CD4-positive, alpha-beta T cell (primary cell): ENCODE data around the gene CCDC190. TPM values are rescaled to one million over a fixed set of nuclear protein-coding genes. Genes with fewer than 3 reads are reported as not detected.
"Not testable (repeated sequence)": the region's sequence is repeated elsewhere in the genome, so short reads cannot be mapped to it uniquely, and the experiment has no call there.

Experiments
- ATAC-seq: fragments of 200-7000 bp; cut with Tn5 transposase; one replicate; pipeline ENCODE4 v1.10.0; 2022; ENCODE audit warnings: mild to moderate bottlenecking; ENCODE audit not compliant: poor library complexity
- CTCF ChIA-PET: fragments of 350-600 bp; sonication (Branson Sonifier 250); formaldehyde crosslinking; loops from one replicate; lab custom pipeline; 2021; ENCODE audit warnings: antibody characterized with exemption, inconsistent platforms; lab: Charles Lee
- POLR2A ChIA-PET: fragments of 350-600 bp; sonication (Branson Sonifier 250); formaldehyde crosslinking; loops from one replicate; lab custom pipeline; 2021; ENCODE audit warnings: antibody characterized with exemption, inconsistent platforms; lab: Charles Lee
- DNase-seq, 14 experiments: peaks; one replicate each; pipeline ENCODE4 v3.0.0-alpha.2; 2013 to 2020; ENCODE audit warnings: mixed read lengths in 2 of 14
- H3K27ac ChIP-seq, 2 donors: one replicate each; pipeline versions ENCODE4 v1.5.1 to v1.7.0; 2013; ENCODE audit warnings: low read length in 2 of 2, low read depth in 1 of 2, mild to moderate bottlenecking in 1 of 2
- H3K27me3 ChIP-seq, 2 experiments: 1 replicate in 1 of 2; 2 replicates in 1 of 2; pipeline versions ENCODE4 v1.6.1 to v1.7.0; 2013; ENCODE audit warnings: low read length in 2 of 2, control low read depth in 1 of 2, mild to moderate bottlenecking in 1 of 2, moderate library complexity in 1 of 2; ENCODE audit not compliant: insufficient read depth in 2 of 2, control insufficient read depth in 1 of 2
- H3K36me3 ChIP-seq: one replicate; pipeline ENCODE4 v1.6.1; 2013; ENCODE audit warnings: low read length, control low read depth; ENCODE audit not compliant: insufficient read depth
- H3K4me1 ChIP-seq: one replicate; pipeline ENCODE4 v1.6.1; 2013; ENCODE audit warnings: low read length, control low read depth; ENCODE audit not compliant: insufficient read depth
- H3K4me3 ChIP-seq: one replicate; pipeline ENCODE4 v1.5.1; 2013; ENCODE audit warnings: mild to moderate bottlenecking, low read length, moderate library complexity
- H3K9me3 ChIP-seq, 2 experiments: 1 replicate in 1 of 2; 2 replicates in 1 of 2; pipeline versions ENCODE4 v1.6.1 to v1.7.0; 2013; ENCODE audit warnings: low read length in 2 of 2, mild to moderate bottlenecking in 2 of 2, control low read depth in 1 of 2, moderate library complexity in 1 of 2; ENCODE audit not compliant: control insufficient read depth in 1 of 2, insufficient read depth in 1 of 2
- H3K27ac Mint-ChIP-seq: one replicate; pipeline ENCODE4 v1.8.0; 2020; ENCODE audit warnings: mixed read lengths
- H3K27me3 Mint-ChIP-seq: one replicate; pipeline ENCODE4 v1.8.0; 2021; ENCODE audit warnings: mixed read lengths
- H3K36me3 Mint-ChIP-seq: one replicate; pipeline ENCODE4 v1.8.0; 2021; ENCODE audit warnings: low read depth, mixed read lengths
- H3K4me1 Mint-ChIP-seq: one replicate; pipeline ENCODE4 v1.8.0; 2021; ENCODE audit warnings: low read depth, mixed read lengths
- H3K4me3 Mint-ChIP-seq: one replicate; pipeline ENCODE4 v1.8.0; 2020; ENCODE audit warnings: mild to moderate bottlenecking, mixed read lengths
- H3K9me3 Mint-ChIP-seq: one replicate; pipeline ENCODE4 v1.8.0; 2020; ENCODE audit warnings: mixed read lengths
- intact Hi-C, 2 experiments: fragments of 100-400 bp; cut with DNase I in 1 of 2; cut with micrococcal nuclease in 1 of 2; formaldehyde crosslinking; loops; one replicate each; pipeline versions ENCODE4 v1.15.1 to v1.9.0; 2023 to 2025; cut with DNase I, micrococcal nuclease
- total RNA-seq, 174 experiments: library from RNA in 2 of 174; stranded (reverse) in 2 of 174; gene quantifications; one replicate each; pipeline ENCODE4 v1.2.3 and lab custom pipeline; 2021 to 2026
- TF ChIP-seq, protein P1 (sequence below): fragments of 200-600 bp; IDR thresholded peaks from one replicate; pipeline ENCODE4 v1.8.0; 2022; ENCODE audit warnings: antibody characterized with exemption, mild to moderate bottlenecking

The CCDC190 gene
- total RNA-seq, 2 experiments from 2014 or later: not detected

- peaks cover 67% of the 10 kb centered on the region for H3K27me3 Mint-ChIP-seq
Observed at GRCh38 chr1:162872981-162873380, 12.0 kb upstream of the CCDC190 start.

GRCh38 chr1:162871417-162871816, 10.4 kb upstream of the CCDC190 start:
- H3K27ac ChIP-seq, DNase-seq, H3K9me3 ChIP-seq, CTCF ChIA-PET, ATAC-seq, H3K4me1 ChIP-seq, POLR2A ChIA-PET, H3K4me1 Mint-ChIP-seq, H3K4me3 Mint-ChIP-seq, H3K4me3 ChIP-seq, H3K27ac Mint-ChIP-seq, intact Hi-C loops, H3K36me3 Mint-ChIP-seq, H3K36me3 ChIP-seq: not testable (repeated sequence)
- peaks cover 4 to 18% of the 10 kb centered on the region in 2 experiments for H3K27me3 ChIP-seq
- peaks cover 19% of the 10 kb centered on the region for H3K9me3 Mint-ChIP-seq
- peaks cover 59% of the 10 kb centered on the region for H3K27me3 Mint-ChIP-seq

More at GRCh38 chr1:162872981-162873380, 12.0 kb upstream of the CCDC190 start:
- Histone ChIP-seq H3K9me3 (peaks cover 0 to 9% of the 10 kb centered on the region in 2 experiments), H3K4me1 (no peaks in the 10 kb centered on the region), H3K27me3 (peaks cover 4 to 18% of the 10 kb centered on the region in 2 experiments), H3K36me3 (no peaks in the 10 kb centered on the region), H3K4me3 (no peak overlapping the region), H3K27ac (no peak overlapping the region)
- no peak for ATAC-seq
- TF ChIP-seq, protein P1, sequence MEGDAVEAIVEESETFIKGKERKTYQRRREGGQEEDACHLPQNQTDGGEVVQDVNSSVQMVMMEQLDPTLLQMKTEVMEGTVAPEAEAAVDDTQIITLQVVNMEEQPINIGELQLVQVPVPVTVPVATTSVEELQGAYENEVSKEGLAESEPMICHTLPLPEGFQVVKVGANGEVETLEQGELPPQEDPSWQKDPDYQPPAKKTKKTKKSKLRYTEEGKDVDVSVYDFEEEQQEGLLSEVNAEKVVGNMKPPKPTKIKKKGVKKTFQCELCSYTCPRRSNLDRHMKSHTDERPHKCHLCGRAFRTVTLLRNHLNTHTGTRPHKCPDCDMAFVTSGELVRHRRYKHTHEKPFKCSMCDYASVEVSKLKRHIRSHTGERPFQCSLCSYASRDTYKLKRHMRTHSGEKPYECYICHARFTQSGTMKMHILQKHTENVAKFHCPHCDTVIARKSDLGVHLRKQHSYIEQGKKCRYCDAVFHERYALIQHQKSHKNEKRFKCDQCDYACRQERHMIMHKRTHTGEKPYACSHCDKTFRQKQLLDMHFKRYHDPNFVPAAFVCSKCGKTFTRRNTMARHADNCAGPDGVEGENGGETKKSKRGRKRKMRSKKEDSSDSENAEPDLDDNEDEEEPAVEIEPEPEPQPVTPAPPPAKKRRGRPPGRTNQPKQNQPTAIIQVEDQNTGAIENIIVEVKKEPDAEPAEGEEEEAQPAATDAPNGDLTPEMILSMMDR: no peak
- CTCF ChIA-PET: no interaction called here
- Mint-ChIP-seq H3K36me3 (no peaks in the 10 kb centered on the region), H3K27ac (no peak overlapping the region), H3K4me1 (no peaks in the 10 kb centered on the region), H3K4me3 (no peak overlapping the region), H3K9me3 (peaks cover 19% of the 10 kb centered on the region)
- intact Hi-C loops: no loop called here
- no peak for DNase-seq
- POLR2A ChIA-PET: no interaction called here

GRCh38 chr1:162868972-162869371, 8.0 kb upstream of the CCDC190 start:
- ChIA-PET POLR2A (no interaction called here), CTCF (no interaction called here)
- H3K4me1 ChIP-seq: no peaks in the 10 kb centered on the region
- intact Hi-C loops: no loop called here
- H3K27ac Mint-ChIP-seq: no peak overlapping the region
- no peak overlapping the region for H3K4me3 Mint-ChIP-seq
- no peak for ATAC-seq
- H3K27me3 ChIP-seq: peaks cover 4% of the 10 kb centered on the region in 2 experiments
- H3K36me3 Mint-ChIP-seq: no peaks in the 10 kb centered on the region
- no peak overlapping the region for H3K4me3 ChIP-seq
- H3K9me3 ChIP-seq: peaks cover 0 to 9% of the 10 kb centered on the region in 2 experiments
- peaks cover 40% of the 10 kb centered on the region for H3K27me3 Mint-ChIP-seq
- peaks cover 19% of the 10 kb centered on the region for H3K9me3 Mint-ChIP-seq
- H3K36me3 ChIP-seq: no peaks in the 10 kb centered on the region
- H3K27ac ChIP-seq: no peak overlapping the region
- DNase-seq: no peak
- TF ChIP-seq, protein P1: no peak
- no peaks in the 10 kb centered on the region for H3K4me1 Mint-ChIP-seq

GRCh38 chr1:162861625-162862024, 650 bp upstream of the CCDC190 start:
- Histone ChIP-seq H3K27ac (no peak overlapping the region), H3K4me3 (no peak overlapping the region), H3K36me3 (no peaks in the 10 kb centered on the region), H3K9me3 (no peaks in the 10 kb centered on the region), H3K4me1 (no peaks in the 10 kb centered on the region), H3K27me3 (peaks cover 0 to 14% of the 10 kb centered on the region in 2 experiments)
- DNase-seq: no peak
- Mint-ChIP-seq H3K4me3 (no peak overlapping the region), H3K36me3 (no peaks in the 10 kb centered on the region), H3K27me3 (peaks cover 23% of the 10 kb centered on the region), H3K4me1 (no peaks in the 10 kb centered on the region), H3K9me3 (no peaks in the 10 kb centered on the region), H3K27ac (no peak overlapping the region)
- TF ChIP-seq, protein P1: no peak
- ChIA-PET CTCF (no interaction called here), POLR2A (no interaction called here)
- ATAC-seq: no peak
- intact Hi-C loops: no loop called here
